Endothelial cell of umbilical vein (primary cell): ENCODE results near the gene PPP4R1. TPM values are rescaled to one million over a fixed set of nuclear protein-coding genes. Genes with fewer than 3 reads are reported as not detected.

Experiments
- BruUV-seq: library from RNA; stranded (reverse); fragments of 400-500 nt; replicated peaks from 2 replicates; lab custom pipeline; 2021; lab: Mats Ljungman, UMichigan
- CTCF ChIA-PET: fragments of 300-600, 350-600 bp; sonication (Branson Sonifier 250); formaldehyde crosslinking; loops from one replicate; lab custom pipeline; 2021; ENCODE audit warnings: antibody characterized with exemption, inconsistent platforms; lab: Charles Lee
- POLR2A ChIA-PET: fragments of 300-600, 350-600 bp; sonication (Branson Sonifier 250); formaldehyde crosslinking; loops from one replicate; lab custom pipeline; 2021; ENCODE audit warnings: antibody characterized with exemption, inconsistent platforms; lab: Charles Lee
- DNase-seq: peaks from one replicate; pipeline ENCODE4 v3.0.0-alpha.2; 2011; ENCODE audit warnings: low read depth, low spot score
- FAIRE-seq: peaks from 2 replicates; lab custom pipeline; 2011; peaks lifted over from hg19 to GRCh38; lab: Jason Lieb, UNC
- H2AFZ ChIP-seq: 2 replicates; pipeline ENCODE4 v1.6.0; 2012; ENCODE audit warnings: low read depth, low read length, control low read depth, inconsistent platforms
- H3K27ac ChIP-seq: 2 replicates; pipeline ENCODE4 v1.5.1; 2011; ENCODE audit warnings: low read depth, mild to moderate bottlenecking, control low read depth, low read length, moderate library complexity; ENCODE audit not compliant: insufficient read depth
- H3K27me3 ChIP-seq, 2 experiments: 2 replicates each; pipeline versions ENCODE4 v1.6.0 to v1.6.1; 2011; ENCODE audit warnings: low read length in 2 of 2, mixed read lengths in 1 of 2; ENCODE audit not compliant: control insufficient read depth in 2 of 2, insufficient read depth in 2 of 2
- H3K36me3 ChIP-seq, 2 experiments: 2 replicates in 1 of 2; 3 replicates in 1 of 2; pipeline ENCODE4 v1.5.1; 2011; ENCODE audit warnings: low read length in 2 of 2, mild to moderate bottlenecking in 1 of 2, moderate library complexity in 1 of 2; ENCODE audit not compliant: control insufficient read depth in 2 of 2, insufficient read depth in 2 of 2; ENCODE audit errors: extremely low read depth in 1 of 2
- H3K4me1 ChIP-seq: 3 replicates; pipeline ENCODE4 v1.5.1; 2011; ENCODE audit warnings: mild to moderate bottlenecking, low read length; ENCODE audit not compliant: control insufficient read depth, insufficient read depth; ENCODE audit errors: extremely low read depth
- H3K4me2 ChIP-seq: 2 replicates; pipeline ENCODE4 v1.6.1; 2011; ENCODE audit warnings: low read length, control low read depth, mixed read lengths; ENCODE audit not compliant: insufficient read depth
- H3K4me3 ChIP-seq, 3 experiments: fragments of 200-600 bp in 1 of 3; sonication (generic), shearing (Covaris generic) in 1 of 3; replicated peaks in 1 of 3; 2 replicates each; pipeline ENCODE4 v1.5.1; 2011 to 2016; ENCODE audit warnings: control low read depth in 3 of 3, low read length in 3 of 3, mild to moderate bottlenecking in 2 of 3, inconsistent platforms in 1 of 3, low read depth in 1 of 3, moderate library complexity in 1 of 3; ENCODE audit not compliant: insufficient read depth in 1 of 3
- H3K79me2 ChIP-seq: 2 replicates; pipeline ENCODE4 v1.6.0; 2012; ENCODE audit warnings: low read length, inconsistent platforms; ENCODE audit not compliant: control insufficient read depth, insufficient read depth
- H3K9ac ChIP-seq: replicated peaks from 2 replicates; pipeline ENCODE3; 2011; ENCODE audit warnings: low read length, control low read depth; ENCODE audit not compliant: insufficient read depth; ENCODE audit errors: extremely low read depth
- H3K9me1 ChIP-seq: replicated peaks from 3 replicates; pipeline ENCODE4 v1.6.0; 2011; ENCODE audit warnings: mild to moderate bottlenecking, low read length; ENCODE audit not compliant: control insufficient read depth, insufficient read depth; ENCODE audit errors: extremely low read depth
- H3K9me3 ChIP-seq: replicated peaks from 2 replicates; pipeline ENCODE4 v1.5.1; 2012; ENCODE audit warnings: low read length, inconsistent platforms; ENCODE audit not compliant: control insufficient read depth, insufficient read depth
- H4K20me1 ChIP-seq: replicated peaks from 2 replicates; pipeline ENCODE3; 2011; ENCODE audit warnings: mild to moderate bottlenecking, low read length; ENCODE audit not compliant: control insufficient read depth, insufficient read depth; ENCODE audit errors: extremely low read depth
- CTCF ChIP-seq, 2 donors: IDR thresholded peaks; 1 replicate in 1 of 2; 2 replicates in 1 of 2; pipeline ENCODE4 v1.5.1; 2011; ENCODE audit warnings: low read length in 2 of 2, mild to moderate bottlenecking in 2 of 2, moderate library complexity in 2 of 2, control low read depth in 1 of 2, inconsistent platforms in 1 of 2, low read depth in 1 of 2; ENCODE audit not compliant: insufficient read depth in 1 of 2; ENCODE audit errors: extremely low read depth in 1 of 2
- EZH2 ChIP-seq: IDR thresholded peaks from 2 replicates; pipeline ENCODE4 v1.6.1; 2012; ENCODE audit warnings: borderline replicate concordance, low read depth, mild to moderate bottlenecking, moderate library complexity, low read length, inconsistent platforms; ENCODE audit not compliant: severe bottlenecking
- FOS ChIP-seq: IDR thresholded peaks from 2 replicates; pipeline ENCODE4 v1.6.1; 2011; ENCODE audit warnings: mild to moderate bottlenecking, low read length, moderate library complexity, borderline replicate concordance; ENCODE audit not compliant: insufficient read depth
- GATA2 ChIP-seq: IDR thresholded peaks from 2 replicates; pipeline ENCODE4 v1.7.0; 2011; ENCODE audit warnings: low read depth, mild to moderate bottlenecking, moderate library complexity, mixed read lengths, low read length; ENCODE audit not compliant: insufficient read length, insufficient read depth
- JUN ChIP-seq: IDR thresholded peaks from 2 replicates; pipeline ENCODE4 v1.6.1; 2011; ENCODE audit warnings: borderline replicate concordance, low read depth; ENCODE audit not compliant: insufficient read length, insufficient read depth
- MAX ChIP-seq: IDR thresholded peaks from 2 replicates; pipeline ENCODE4 v1.6.1; 2011; ENCODE audit not compliant: insufficient read depth, insufficient read length
- MYC ChIP-seq: IDR thresholded peaks from one replicate; pipeline ENCODE4 v1.6.1; 2011; ENCODE audit warnings: mild to moderate bottlenecking, low read depth, low read length
- POLR2A ChIP-seq: IDR thresholded peaks from 2 replicates; pipeline ENCODE4 v1.6.1; 2012; ENCODE audit warnings: low read depth, mild to moderate bottlenecking, control low read depth, low read length
- POLR2AphosphoS5 ChIP-seq: IDR thresholded peaks from 2 replicates; pipeline ENCODE4 v1.6.1; 2012; ENCODE audit warnings: low read depth, mild to moderate bottlenecking, control low read depth, low read length, moderate library complexity; ENCODE audit not compliant: insufficient read depth
- dilution Hi-C: fragments of 300-500 bp; cut with MboI; formaldehyde crosslinking; loops from one replicate; pipeline ENCODE4 v1.15.0; 2019; ENCODE audit warnings: low sequenced_read_pairs; ENCODE audit not compliant: extremely low pct_ligation_motif_present
- intact Hi-C: fragments of 100-400 bp; cut with micrococcal nuclease; formaldehyde crosslinking; loops from one replicate; pipeline ENCODE4 v1.10.0; 2022
- polyA plus RNA-seq, 4 experiments: library from polyadenylated mRNA; depleted of rRNA in 3 of 4; stranded (reverse) in 3 of 4; unstranded in 1 of 4; fragments of >200 nt; gene quantifications; 2 replicates each; pipeline versions ENCODE4 v1.2.1 to v1.2.3, GENCODE V29; 2011 to 2012; ENCODE audit warnings: missing spikeins in 1 of 4
- total RNA-seq: library from RNA; stranded (reverse); gene quantifications from 2 replicates; pipeline ENCODE4 v1.2.3, GENCODE V29; 2021

Gene PPP4R1
- total and polyA plus RNA-seq, 2 donors (not counting 3 experiments of a cell fraction or from before 2014, with no cell fraction given): 138 to 152 TPM

GRCh38 chr18:9559253-9559652 lies 55.1 kb downstream of the PPP4R1 start:
- Histone ChIP-seq H4K20me1 (peaks cover 2% of the 10 kb centered on the region), H3K36me3 (peaks cover 21 to 34% of the 10 kb centered on the region in 2 experiments), H3K9me1 (no peaks in the 10 kb centered on the region), H3K79me2 (no peaks in the 10 kb centered on the region), H3K27ac (no peak overlapping the region), H3K27me3 (no peaks in the 10 kb centered on the region), H3K9me3 (no peaks in the 10 kb centered on the region), H2AFZ (no peak overlapping the region), H3K4me1 (no peaks in the 10 kb centered on the region), H3K4me2 (no peak overlapping the region), H3K4me3 (no peak overlapping the region), H3K9ac (no peak overlapping the region)
- dilution Hi-C loops: no loop called here
- TF ChIP-seq FOS: no peak
- TF ChIP-seq JUN: no peak
- no peak for TF ChIP-seq POLR2A
- no peak for TF ChIP-seq CTCF (IDR thresholded peaks at IDR 0.05; ENCODE audit: extremely low read depth in 1 of 2, insufficient read depth in 1 of 2, low read depth in 1 of 2, low read length in 2 of 2)
- TF ChIP-seq EZH2: no peak
- no peak for TF ChIP-seq POLR2AphosphoS5
- no peak for TF ChIP-seq MAX
- TF ChIP-seq GATA2: no peak
- no peak for TF ChIP-seq MYC
- CTCF ChIA-PET: no interaction called here
- no TSS peak for BruUV-seq
- POLR2A ChIA-PET: no interaction called here
- DNase-seq (no peak), FAIRE-seq (no peak)
- intact Hi-C loops: no loop called here
